GM12878 (cell line): ENCODE results near the gene SKP2. TPM values are rescaled to one million over a fixed set of nuclear protein-coding genes. Genes with fewer than 3 reads are reported as not detected.

ENCODE experiments used
- CEBPB ChIP-seq, 2 experiments: fragments of 150-350 bp in 1 of 2; IDR thresholded peaks; 2 replicates each; pipeline ENCODE4 v1.6.1; 2012 to 2014; ENCODE audit warnings: low read depth in 2 of 2, low read length in 2 of 2, borderline replicate concordance in 1 of 2, inconsistent platforms in 1 of 2
- CREB1 ChIP-seq: IDR thresholded peaks from 2 replicates; pipeline ENCODE4 v1.6.1; 2012; ENCODE audit warnings: low read depth, mild to moderate bottlenecking, inconsistent platforms
- ELK1 ChIP-seq: IDR thresholded peaks from 2 replicates; pipeline ENCODE4 v1.6.1; 2012; ENCODE audit warnings: low read depth, low read length, improper control_type of control experiment
- ESRRA ChIP-seq: IDR thresholded peaks from 2 replicates; pipeline ENCODE4 v1.6.1; 2012; ENCODE audit warnings: mild to moderate bottlenecking, low read length, improper control_type of control experiment
- KAT2A ChIP-seq: conservative IDR thresholded peaks from 2 replicates; pipeline ENCODE4 v1.6.1; 2011; ENCODE audit warnings: low read depth, low read length; ENCODE audit not compliant: control insufficient read depth
- KLF5 ChIP-seq: fragments of 450-650 bp; IDR thresholded peaks from 2 replicates; pipeline ENCODE4 v1.6.1; 2014; ENCODE audit warnings: mild to moderate bottlenecking; ENCODE audit not compliant: partially characterized antibody
- NFYA ChIP-seq: IDR thresholded peaks from 2 replicates; pipeline ENCODE4 v1.6.1; 2011; ENCODE audit warnings: low read depth, mild to moderate bottlenecking, low read length, improper control_type of control experiment, borderline replicate concordance
- NKRF ChIP-seq: fragments of 450-650 bp; conservative IDR thresholded peaks from 2 replicates; pipeline ENCODE4 v1.6.1; 2017; ENCODE audit warnings: mild to moderate bottlenecking, moderate library complexity
- NR2C1 ChIP-seq: fragments of 450-650 bp; IDR thresholded peaks from 2 replicates; pipeline ENCODE4 v1.6.1; 2017; ENCODE audit warnings: antibody characterized with exemption, mild to moderate bottlenecking, moderate library complexity
- NR2F1 ChIP-seq: fragments of 450-650 bp; conservative IDR thresholded peaks from 2 replicates; pipeline ENCODE4 v1.6.1; 2017; ENCODE audit warnings: mild to moderate bottlenecking
- PBX3 ChIP-seq: IDR thresholded peaks from 2 replicates; pipeline ENCODE4 v1.6.1; 2011; ENCODE audit warnings: mild to moderate bottlenecking, low read depth, low read length, moderate library complexity; ENCODE audit not compliant: insufficient replicate concordance
- PKNOX1 ChIP-seq: fragments of 450-650 bp; IDR thresholded peaks from 2 replicates; pipeline ENCODE4 v1.6.1; 2016; ENCODE audit warnings: mild to moderate bottlenecking
- PML ChIP-seq: IDR thresholded peaks from 2 replicates; pipeline ENCODE4 v1.6.1; 2012; ENCODE audit warnings: low read length, inconsistent platforms
- RCOR1 ChIP-seq: conservative IDR thresholded peaks from 2 replicates; pipeline ENCODE4 v1.6.1; 2012; ENCODE audit warnings: low read depth, low read length, improper control_type of control experiment
- RELA ChIP-seq: fragments of 450-650 bp; IDR thresholded peaks from 2 replicates; pipeline ENCODE4 v1.8.0; 2014; ENCODE audit warnings: borderline replicate concordance; ENCODE audit not compliant: partially characterized antibody
- REST ChIP-seq: IDR thresholded peaks from 2 replicates; pipeline ENCODE4 v1.6.1; 2012; ENCODE audit warnings: mild to moderate bottlenecking, low read depth, low read length
- SUPT20H ChIP-seq: IDR thresholded peaks from 2 replicates; pipeline ENCODE4 v1.6.1; 2011; ENCODE audit warnings: low read depth, mild to moderate bottlenecking, low read length, moderate library complexity, borderline replicate concordance; ENCODE audit not compliant: control insufficient read depth
- TAF1 ChIP-seq: IDR thresholded peaks from 2 replicates; pipeline ENCODE4 v1.6.1; 2011; ENCODE audit warnings: mild to moderate bottlenecking, low read depth, low read length, borderline replicate concordance
- TBL1XR1 ChIP-seq: IDR thresholded peaks from 2 replicates; pipeline ENCODE4 v1.6.1; 2012; ENCODE audit warnings: low read depth, low read length, improper control_type of control experiment
- TCF12 ChIP-seq: IDR thresholded peaks from 2 replicates; pipeline ENCODE4 v1.6.1; 2011; ENCODE audit warnings: low read depth, mild to moderate bottlenecking, low read length
- ZNF622 ChIP-seq: fragments of 450-650 bp; IDR thresholded peaks from 2 replicates; pipeline ENCODE4 v1.6.1; 2017; ENCODE audit warnings: mild to moderate bottlenecking, inconsistent platforms
- ZZZ3 ChIP-seq: IDR thresholded peaks from 2 replicates; pipeline ENCODE4 v1.6.1; 2011; ENCODE audit warnings: low read depth; ENCODE audit not compliant: control insufficient read depth, insufficient read length
- polyA plus RNA-seq, 11 experiments: library from polyadenylated mRNA; depleted of rRNA in 4 of 11; unstranded in 6 of 11; stranded (reverse) in 5 of 11; fragments of >200 nt; fragmentation: Nextera tagmentation in 4 of 11; fragmentation: Illumina TruSeq in 1 of 11; extraction: Ambion mirVana in 4 of 11; extraction: Trizol in 1 of 11; gene quantifications; 1 replicate in 1 of 11; 2 replicates in 10 of 11; pipeline versions ENCODE4 v1.2.1 to v1.2.3, GENCODE V29; 2011 to 2016; ENCODE audit warnings: inconsistent platforms in 2 of 11, missing spikeins in 2 of 11, low read depth in 1 of 11
- total RNA-seq, 4 experiments: library from RNA; depleted of rRNA in 3 of 4; stranded (reverse); fragments of >200 nt in 3 of 4; fragmentation: Illumina TruSeq in 1 of 4; extraction: Trizol in 1 of 4; gene quantifications; 2 replicates each; pipeline versions ENCODE4 v1.2.1 to v1.2.3, GENCODE V29; 2013 to 2021

Gene SKP2
- total and polyA plus RNA-seq, 10 of the 15 experiments (the other 5 are each of a cell fraction or from before 2014, with no cell fraction given): 13.9 to 50.8 (median 36.9) TPM

- TF ChIP-seq KAT2A: no peak
- no peak for TF ChIP-seq RELA
- TF ChIP-seq PKNOX1: peak; percentile 82
- TF ChIP-seq RCOR1: no peak
- no peak for TF ChIP-seq NR2F1
- TF ChIP-seq TAF1: peak; percentile 65; the same call in 1 of the 2 replicates
- TF ChIP-seq TBL1XR1: no peak
- no peak for TF ChIP-seq ESRRA
- no peak for TF ChIP-seq NKRF
- no peak for TF ChIP-seq PML
- no peak for TF ChIP-seq ELK1
- no peak for TF ChIP-seq NFYA
- TF ChIP-seq CREB1: peak; percentile 98
- TF ChIP-seq TCF12: no peak
- peak; percentile 54 for TF ChIP-seq PBX3
- TF ChIP-seq ZNF622: no peak
- no peak for TF ChIP-seq KLF5
- TF ChIP-seq NR2C1: no peak
- no peak for TF ChIP-seq ZZZ3
- TF ChIP-seq SUPT20H: no peak
- no peak for TF ChIP-seq REST
- TF ChIP-seq CEBPB (IDR thresholded peaks at IDR 0.05; ENCODE audit: borderline replicate concordance in 1 of 2, low read depth in 2 of 2, low read length in 2 of 2): no peak
Observed at GRCh38 chr5:36150676-36151433, 1.1 kb upstream of the SKP2 start (continued).
